ENCODE measurements around the gene GRIN2C. TPM values are rescaled to one million over a fixed set of nuclear protein-coding genes. Genes with fewer than 3 reads are reported as not detected.

GRIN2C gene
- 0.13 TPM in 1 of 2 replicates, not detected in the other for total RNA-seq

GRCh38 chr17:74859459-74860228, at the start of gene GRIN2C:
TSS of gene GRIN2C (minus strand) at chr17:74859885. CDS start at chr17:74855092, 4,793 bp downstream.

GRCh38 chr17:74892974-74893911, 33.6 kb upstream of the GRIN2C start, which contains the start of gene FADS6:
TSS of gene FADS6 (minus strand) at chr17:74893633. CDS start at chr17:74893595, 38 bp downstream.

GRCh38 chr17:74872313-74873036, 12.8 kb upstream of the GRIN2C start, which contains the start of gene FDXR:
TSS of gene FDXR (minus strand) at chr17:74872994. CDS start at chr17:74872944, 50 bp downstream.

Other genes starting within 250 kb of the GRIN2C start
- not detected in 2 replicates for gene CD300E, start 236.1 kb downstream of the GRIN2C start, total RNA-seq
- not detected in 2 replicates for gene CD300LF, start 147.0 kb downstream of the GRIN2C start, total RNA-seq
- gene RAB37, start 122.6 kb downstream of the GRIN2C start, total RNA-seq: under 0.01 TPM in 1 of 2 replicates, not detected in the other
- gene NHERF1, start 111.3 kb downstream of the GRIN2C start, total RNA-seq: 53.9 and 54.0 TPM in 2 replicates
- gene NAT9, start 83.5 kb downstream of the GRIN2C start, total RNA-seq: 16.9 and 33.1 TPM in 2 replicates
- gene FDXR, start 13.1 kb upstream of the GRIN2C start, total RNA-seq: 18.9 and 28.9 TPM in 2 replicates
- not detected in 2 replicates for gene FADS6, start 33.7 kb upstream of the GRIN2C start, total RNA-seq
- not detected in 2 replicates for gene USH1G, start 63.4 kb upstream of the GRIN2C start, total RNA-seq
- gene OTOP2, start 64.4 kb upstream of the GRIN2C start, total RNA-seq: not detected in 2 replicates
- not detected in 2 replicates for gene OTOP3, start 76.0 kb upstream of the GRIN2C start, total RNA-seq
- 2.0 and 12.5 TPM in 2 replicates for gene HID1, start 112.9 kb upstream of the GRIN2C start, total RNA-seq
- gene CDR2L, start 127.7 kb upstream of the GRIN2C start, total RNA-seq: 40.6 and 49.3 TPM in 2 replicates
- 43.9 and 84.7 TPM in 2 replicates for gene MRPL58, start 152.8 kb upstream of the GRIN2C start, total RNA-seq
- gene ATP5PD, start 187.1 kb upstream of the GRIN2C start, total RNA-seq: 152 and 176 TPM in 2 replicates
- 14.3 and 24.0 TPM in 2 replicates for gene KCTD2, start 187.3 kb upstream of the GRIN2C start, total RNA-seq
- 11.6 and 55.9 TPM in 2 replicates for gene SLC16A5, start 228.1 kb upstream of the GRIN2C start, total RNA-seq

Data from mesangial cell (primary cell).